ENCODE measurements around the gene MAPK1.
"Not testable (repeated sequence)": the region's sequence is repeated elsewhere in the genome, so short reads cannot be mapped to it uniquely, and the experiment has no call there.

The MAPK1 gene

GRCh38 chr22:21867528-21868266, at the start of gene MAPK1:
MAPK1 (minus strand) TSS chr22:21867645; CDS start chr22:21867440, 205 bp downstream.
- TF ChIP-seq, protein P1, sequence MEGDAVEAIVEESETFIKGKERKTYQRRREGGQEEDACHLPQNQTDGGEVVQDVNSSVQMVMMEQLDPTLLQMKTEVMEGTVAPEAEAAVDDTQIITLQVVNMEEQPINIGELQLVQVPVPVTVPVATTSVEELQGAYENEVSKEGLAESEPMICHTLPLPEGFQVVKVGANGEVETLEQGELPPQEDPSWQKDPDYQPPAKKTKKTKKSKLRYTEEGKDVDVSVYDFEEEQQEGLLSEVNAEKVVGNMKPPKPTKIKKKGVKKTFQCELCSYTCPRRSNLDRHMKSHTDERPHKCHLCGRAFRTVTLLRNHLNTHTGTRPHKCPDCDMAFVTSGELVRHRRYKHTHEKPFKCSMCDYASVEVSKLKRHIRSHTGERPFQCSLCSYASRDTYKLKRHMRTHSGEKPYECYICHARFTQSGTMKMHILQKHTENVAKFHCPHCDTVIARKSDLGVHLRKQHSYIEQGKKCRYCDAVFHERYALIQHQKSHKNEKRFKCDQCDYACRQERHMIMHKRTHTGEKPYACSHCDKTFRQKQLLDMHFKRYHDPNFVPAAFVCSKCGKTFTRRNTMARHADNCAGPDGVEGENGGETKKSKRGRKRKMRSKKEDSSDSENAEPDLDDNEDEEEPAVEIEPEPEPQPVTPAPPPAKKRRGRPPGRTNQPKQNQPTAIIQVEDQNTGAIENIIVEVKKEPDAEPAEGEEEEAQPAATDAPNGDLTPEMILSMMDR (IDR thresholded peaks at IDR 0.05; ENCODE audit: low read depth, low read length) = no peak

GRCh38 chr22:21916309-21916918, 49.0 kb upstream of the MAPK1 start:
- TF ChIP-seq, protein P1 (IDR thresholded peaks at IDR 0.05; ENCODE audit: low read depth, low read length) = no peak
- DNase-seq (ENCODE audit: low read depth in 2 of 2) = no peak
- H3K4me3 ChIP-seq (replicated peaks in 1 of 2; ENCODE audit: low read depth in 2 of 2, low read length in 2 of 2) = no peak overlapping the region

More at GRCh38 chr22:21867528-21868266, at the start of gene MAPK1:
- H3K4me3 ChIP-seq (replicated peaks in 1 of 2; ENCODE audit: low read depth in 2 of 2, low read length in 2 of 2) = peak within 1 kb of the TSS; percentile 82 to 90
- peak; percentile 85 to 93 for DNase-seq (ENCODE audit: low read depth in 2 of 2)

DNA sequence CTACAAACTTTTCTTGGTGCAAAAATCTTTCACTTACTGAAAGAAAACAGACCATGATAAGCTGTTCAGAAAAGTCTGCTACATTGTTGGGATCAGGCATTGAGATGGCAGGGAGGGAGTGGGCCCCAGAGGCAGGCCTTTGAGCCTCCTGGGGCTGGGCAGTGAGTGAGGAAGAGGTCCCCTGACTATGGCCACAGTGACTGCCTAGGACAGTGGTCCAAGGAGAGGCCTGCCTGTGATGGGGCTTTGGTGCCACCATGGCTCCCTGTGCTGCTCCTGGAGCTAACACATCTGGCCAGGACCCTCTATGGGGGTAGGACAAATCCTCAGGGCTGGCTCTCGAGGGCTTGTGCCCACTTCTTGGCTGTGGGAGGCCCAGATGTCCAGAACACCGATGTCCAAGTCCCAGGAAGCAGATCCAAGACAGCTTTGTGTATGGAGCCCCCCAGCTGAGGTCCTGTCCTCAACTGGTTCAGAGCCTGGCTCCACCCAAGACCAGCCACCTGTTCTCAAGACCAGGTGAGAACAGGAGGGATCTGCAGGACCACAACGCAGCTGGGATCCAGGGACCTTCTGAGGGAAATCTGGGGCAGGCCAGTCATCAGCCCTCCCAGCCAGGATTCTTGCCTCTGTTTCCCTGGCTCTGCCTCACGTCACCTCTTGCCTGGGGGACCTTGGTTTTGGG, 48.3 kb upstream of the MAPK1 start:
- DNase-seq (ENCODE audit: low read depth in 2 of 2) = no peak
- no peak overlapping the region for H3K4me3 ChIP-seq (replicated peaks in 1 of 2; ENCODE audit: low read depth in 2 of 2, low read length in 2 of 2)
- TF ChIP-seq, protein P1 (IDR thresholded peaks at IDR 0.05; ENCODE audit: low read depth, low read length) = no peak

GRCh38 chr22:21914033-21914642, 46.7 kb upstream of the MAPK1 start:
- not testable (repeated sequence) for H3K4me3 ChIP-seq (replicated peaks in 1 of 2; ENCODE audit: low read depth in 2 of 2, low read length in 2 of 2); DNase-seq (ENCODE audit: low read depth in 2 of 2)

- DNase-seq (ENCODE audit: low read depth in 2 of 2); H3K4me3 ChIP-seq (replicated peaks in 1 of 2; ENCODE audit: low read depth in 2 of 2, low read length in 2 of 2): not testable (repeated sequence)
Measured at GRCh38 chr22:21910367-21910766, 42.9 kb upstream of the MAPK1 start.

- no peak overlapping the region for H3K4me3 ChIP-seq (replicated peaks in 1 of 2; ENCODE audit: low read depth in 2 of 2, low read length in 2 of 2)
- DNase-seq (ENCODE audit: low read depth in 2 of 2) = no peak
- TF ChIP-seq, protein P1 (IDR thresholded peaks at IDR 0.05; ENCODE audit: low read depth, low read length) = no peak
Measured at GRCh38 chr22:21909871-21910270, 42.4 kb upstream of the MAPK1 start.

DNA sequence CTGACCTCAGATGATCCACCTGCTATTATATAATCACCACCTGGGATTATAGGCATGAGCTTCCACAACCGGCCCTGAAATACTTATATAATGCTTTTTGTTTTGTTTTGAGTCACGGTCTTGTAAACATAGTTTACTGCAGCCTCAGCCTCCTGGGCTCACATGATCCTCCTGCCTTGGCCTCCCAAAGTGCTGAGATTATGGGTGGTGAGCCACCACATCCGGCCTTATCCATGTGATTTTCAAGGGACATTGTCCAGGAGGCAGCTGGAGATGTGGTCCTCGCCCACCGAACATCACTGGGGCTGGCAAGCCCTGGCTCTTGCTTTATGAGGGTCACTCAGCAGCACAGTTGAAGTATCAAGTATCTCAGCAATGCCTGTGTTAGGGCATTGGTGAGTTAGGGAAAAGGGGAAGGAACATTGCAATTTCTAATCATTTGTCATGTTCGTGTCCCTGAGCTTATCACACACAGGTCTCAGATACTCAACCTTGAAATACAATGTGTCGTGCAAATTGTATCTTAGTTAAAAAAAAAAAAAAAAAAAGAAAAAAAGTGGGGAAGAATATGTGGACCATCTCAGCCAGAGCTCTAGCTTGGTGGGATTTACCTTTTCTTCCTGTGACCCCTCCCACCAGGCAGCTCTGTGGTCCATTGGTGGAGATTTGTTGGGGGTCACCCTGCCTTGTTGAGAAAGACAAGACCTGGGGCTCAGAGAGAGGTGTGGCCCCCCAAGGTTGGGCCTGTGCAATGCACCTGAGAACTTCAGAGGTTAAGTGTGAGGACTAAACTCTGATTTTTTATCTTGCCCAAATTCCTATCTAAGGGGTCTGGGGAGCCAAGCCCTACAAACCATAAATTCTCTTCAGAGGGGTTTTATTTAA, 40.4 kb upstream of the MAPK1 start:
- H3K4me3 ChIP-seq (replicated peaks in 1 of 2; ENCODE audit: low read depth in 2 of 2, low read length in 2 of 2) = no peak overlapping the region
- TF ChIP-seq, protein P1 (IDR thresholded peaks at IDR 0.05; ENCODE audit: low read depth, low read length) = no peak
- no peak for DNase-seq (ENCODE audit: low read depth in 2 of 2)

- not testable (repeated sequence) for DNase-seq (ENCODE audit: low read depth in 2 of 2); H3K4me3 ChIP-seq (replicated peaks in 1 of 2; ENCODE audit: low read depth in 2 of 2, low read length in 2 of 2)
Measured at GRCh38 chr22:21905234-21905633, 37.8 kb upstream of the MAPK1 start.

Data from cardiac fibroblast (primary cell).